Upper lobe of left lung (tissue), 4 donors: ENCODE results near the gene FAM111B.
"Not testable (repeated sequence)": the region's sequence is repeated elsewhere in the genome, so short reads cannot be mapped to it uniquely, and the experiment has no call there.

Experiments
- EP300 ChIP-seq, 4 donors: sonication (generic); formaldehyde crosslinking; IDR thresholded peaks; one replicate each; pipeline ENCODE4 v1.5.1; 2017; ENCODE audit warnings: antibody characterized with exemption in 4 of 4, control low read depth in 2 of 4
- POLR2A ChIP-seq, 4 donors: fragments of 450-650 bp; IDR thresholded peaks; one replicate each; pipeline ENCODE4 v1.5.1; 2016 to 2017; ENCODE audit warnings: antibody characterized with exemption in 4 of 4, mild to moderate bottlenecking in 2 of 4
- POLR2AphosphoS5 ChIP-seq, 2 donors: sonication (generic); formaldehyde crosslinking; IDR thresholded peaks; one replicate each; pipeline ENCODE4 v1.5.1; 2017; ENCODE audit warnings: antibody characterized with exemption in 2 of 2
- TF ChIP-seq, protein P1 (sequence below), 6 experiments: fragments of 450-650 bp in 4 of 6; fragments of 200-600 bp in 2 of 6; sonication (generic) in 2 of 6; IDR thresholded peaks; one replicate each; pipeline ENCODE4 v1.5.1; 2016 to 2019; ENCODE audit warnings: antibody characterized with exemption in 6 of 6

DNA sequence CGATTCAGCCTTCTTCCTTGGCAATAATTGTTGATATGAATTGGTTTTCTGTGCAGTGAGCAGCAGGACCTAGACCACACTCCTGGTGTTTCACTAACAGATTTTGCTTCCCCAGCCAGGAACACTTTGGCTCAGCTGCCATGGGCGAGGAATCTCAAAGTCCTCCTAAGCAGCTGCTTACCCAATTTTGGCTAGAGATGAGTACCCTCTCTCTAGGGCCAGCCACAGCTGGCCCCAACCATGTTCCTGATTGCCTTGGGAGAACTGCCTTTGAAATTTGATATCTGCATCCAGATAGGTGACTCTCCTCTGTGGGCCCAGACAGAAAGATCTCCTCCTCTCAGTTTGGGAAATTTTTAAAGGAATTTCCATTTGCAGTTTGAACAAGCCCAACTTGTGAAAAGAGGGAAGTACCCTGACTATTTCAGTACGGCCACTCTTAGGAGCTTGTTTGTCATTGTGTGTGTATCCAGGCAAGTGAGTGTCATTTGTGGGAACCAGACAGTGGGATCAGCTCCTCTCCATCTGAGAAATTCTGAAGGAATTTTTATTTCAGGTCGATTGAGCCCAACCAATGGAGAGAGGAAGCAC, 25.5 kb upstream of the FAM111B start:
- TF ChIP-seq POLR2AphosphoS5, POLR2A, EP300 (IDR thresholded peaks at IDR 0.05): not testable (repeated sequence)
- TF ChIP-seq, protein P1, sequence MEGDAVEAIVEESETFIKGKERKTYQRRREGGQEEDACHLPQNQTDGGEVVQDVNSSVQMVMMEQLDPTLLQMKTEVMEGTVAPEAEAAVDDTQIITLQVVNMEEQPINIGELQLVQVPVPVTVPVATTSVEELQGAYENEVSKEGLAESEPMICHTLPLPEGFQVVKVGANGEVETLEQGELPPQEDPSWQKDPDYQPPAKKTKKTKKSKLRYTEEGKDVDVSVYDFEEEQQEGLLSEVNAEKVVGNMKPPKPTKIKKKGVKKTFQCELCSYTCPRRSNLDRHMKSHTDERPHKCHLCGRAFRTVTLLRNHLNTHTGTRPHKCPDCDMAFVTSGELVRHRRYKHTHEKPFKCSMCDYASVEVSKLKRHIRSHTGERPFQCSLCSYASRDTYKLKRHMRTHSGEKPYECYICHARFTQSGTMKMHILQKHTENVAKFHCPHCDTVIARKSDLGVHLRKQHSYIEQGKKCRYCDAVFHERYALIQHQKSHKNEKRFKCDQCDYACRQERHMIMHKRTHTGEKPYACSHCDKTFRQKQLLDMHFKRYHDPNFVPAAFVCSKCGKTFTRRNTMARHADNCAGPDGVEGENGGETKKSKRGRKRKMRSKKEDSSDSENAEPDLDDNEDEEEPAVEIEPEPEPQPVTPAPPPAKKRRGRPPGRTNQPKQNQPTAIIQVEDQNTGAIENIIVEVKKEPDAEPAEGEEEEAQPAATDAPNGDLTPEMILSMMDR (IDR thresholded peaks at IDR 0.05), result not testable (repeated sequence)
